Stimulated activated CD4-positive, alpha-beta T cell treated with anti-CD3 and anti-CD28 coated beads, Interleukin-4, amount 100 ng/mL, for 1 hour (primary cell): ENCODE results near the gene GFPT2.
"Not testable (repeated sequence)": the region's sequence is repeated elsewhere in the genome, so short reads cannot be mapped to it uniquely, and the experiment has no call there.

Experiments
- DNase-seq: peaks from one replicate; pipeline ENCODE4 v3.0.0-alpha.2; 2020

The GFPT2 gene

GRCh38 chr5:180304016-180304292, 49.2 kb downstream of the GFPT2 start:
- no peak for DNase-seq

- no peak for DNase-seq
Measured at GRCh38 chr5:180303226-180304015, 49.7 kb downstream of the GFPT2 start.

GRCh38 chr5:180302256-180302655, 50.9 kb downstream of the GFPT2 start:
- no peak for DNase-seq

- no peak for DNase-seq
Measured at GRCh38 chr5:180301253-180301652, 51.9 kb downstream of the GFPT2 start.

- no peak for DNase-seq
Measured at GRCh38 chr5:180299526-180299925, 53.6 kb downstream of the GFPT2 start.

- DNase-seq: not testable (repeated sequence)
Measured at GRCh38 chr5:180299014-180299413, 54.1 kb downstream of the GFPT2 start.

- DNase-seq: no peak
Measured at GRCh38 chr5:180297587-180298282, 55.4 kb downstream of the GFPT2 start.

- DNase-seq: no peak
Measured at GRCh38 chr5:180296771-180297170, 56.4 kb downstream of the GFPT2 start.

- no peak for DNase-seq
Measured at GRCh38 chr5:180294913-180295555, 58.1 kb downstream of the GFPT2 start.

GRCh38 chr5:180294411-180294810, 58.7 kb downstream of the GFPT2 start:
- no peak for DNase-seq

GRCh38 chr5:180291943-180292831, 60.9 kb downstream of the GFPT2 start, which contains the start of gene MAPK9:
Gene MAPK9 (minus strand): TSS chr5:180292083. CDS start chr5:180280561, 11,522 bp downstream.
- peak; percentile 87 for DNase-seq

GRCh38 chr5:180291234-180291940, 61.7 kb downstream of the GFPT2 start:
- no peak for DNase-seq

- DNase-seq: no peak
Measured at GRCh38 chr5:180290568-180291233, 62.4 kb downstream of the GFPT2 start.

GRCh38 chr5:180289966-180290365, 63.2 kb downstream of the GFPT2 start:
- no peak for DNase-seq

- DNase-seq: no peak
Measured at GRCh38 chr5:180289433-180289832, 63.7 kb downstream of the GFPT2 start.

GRCh38 chr5:180287868-180288267, 65.3 kb downstream of the GFPT2 start:
- DNase-seq: no peak

- DNase-seq: no peak
Measured at GRCh38 chr5:180287404-180287803, 65.7 kb downstream of the GFPT2 start.

GRCh38 chr5:180284149-180284548, 69.0 kb downstream of the GFPT2 start:
- DNase-seq: no peak

- no peak for DNase-seq
Measured at GRCh38 chr5:180283026-180283615, 70.0 kb downstream of the GFPT2 start.

GRCh38 chr5:180282281-180282680, 70.9 kb downstream of the GFPT2 start:
- DNase-seq: no peak

- no peak for DNase-seq
Measured at GRCh38 chr5:180281706-180282105, 71.4 kb downstream of the GFPT2 start.
